Cardiac fibroblast (primary cell): ENCODE results near the gene DFFA.
"Not testable (repeated sequence)": the region's sequence is repeated elsewhere in the genome, so short reads cannot be mapped to it uniquely, and the experiment has no call there.

Source experiments
- DNase-seq, 2 donors: peaks; one replicate each; pipeline versions ENCODE4 v3.0.0 to v3.0.0-alpha.2; 2010; ENCODE audit warnings: low read depth in 2 of 2
- H3K4me3 ChIP-seq, 2 donors: replicated peaks in 1 of 2; 1 replicate in 1 of 2; 2 replicates in 1 of 2; pipeline ENCODE4 v1.5.1; 2011; ENCODE audit warnings: low read depth in 2 of 2, low read length in 2 of 2, mild to moderate bottlenecking in 2 of 2, moderate library complexity in 1 of 2
- CTCF ChIP-seq: IDR thresholded peaks from one replicate; pipeline ENCODE4 v1.5.1; 2011; ENCODE audit warnings: low read depth, mild to moderate bottlenecking, low read length, inconsistent platforms

Gene DFFA

DNA sequence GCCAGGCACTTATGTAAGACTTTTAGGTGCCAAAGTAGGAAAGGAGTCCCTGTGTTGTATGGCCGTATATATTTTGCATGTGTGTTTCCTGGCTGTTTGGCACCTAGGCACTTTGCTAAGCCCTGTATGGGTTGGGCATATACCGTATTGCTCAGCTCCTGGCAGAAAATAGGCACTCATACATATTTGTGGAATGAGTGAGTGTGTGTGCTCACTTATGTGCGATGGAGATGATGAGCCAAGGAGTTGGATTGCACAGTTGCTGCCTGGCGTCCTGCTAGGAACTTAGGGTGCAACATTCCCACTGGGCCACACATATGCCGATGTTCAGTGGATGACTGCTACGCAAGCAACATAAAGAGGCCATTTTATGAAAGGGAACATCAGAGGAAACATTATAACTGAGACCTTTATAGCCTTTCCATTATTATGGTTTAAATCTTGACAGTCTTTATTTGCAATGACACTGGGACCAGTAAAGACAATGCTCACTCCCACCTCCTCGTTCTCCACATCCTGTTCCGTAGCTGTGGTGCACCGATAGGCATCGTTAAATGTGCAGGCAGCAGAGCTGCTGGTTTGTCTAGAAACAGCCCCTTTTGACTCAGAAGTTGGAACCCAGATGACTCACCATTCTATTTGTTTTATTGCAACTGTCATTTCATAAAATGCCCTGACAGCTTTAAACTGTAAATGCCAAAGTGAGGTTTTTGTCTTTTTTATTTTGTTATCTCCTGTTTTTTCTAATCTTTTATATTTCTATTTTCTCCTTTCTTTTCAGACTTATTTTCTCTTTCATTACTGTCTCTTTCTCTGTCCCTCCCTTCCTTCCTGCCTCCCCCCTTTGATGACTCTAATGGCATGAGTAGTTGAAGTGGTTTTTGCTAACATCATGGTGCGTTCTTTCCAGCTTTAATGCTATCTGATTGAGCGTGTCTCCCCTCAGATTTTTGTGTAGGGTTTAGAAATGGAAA, 38.5 kb upstream of the DFFA start:
- TF ChIP-seq CTCF: no peak
- peak; percentile 76 to 90 for DNase-seq
- peak overlapping the region in 1 of 2 donors; percentile 18 for H3K4me3 ChIP-seq

GRCh38 chr1:10509809-10510509, 37.6 kb upstream of the DFFA start:
- no peak for DNase-seq
- no peak for TF ChIP-seq CTCF
- H3K4me3 ChIP-seq: no peak overlapping the region

- no peak for DNase-seq
- H3K4me3 ChIP-seq: no peak overlapping the region
- no peak for TF ChIP-seq CTCF
Measured at GRCh38 chr1:10508511-10508951, 36.2 kb upstream of the DFFA start.

DNA sequence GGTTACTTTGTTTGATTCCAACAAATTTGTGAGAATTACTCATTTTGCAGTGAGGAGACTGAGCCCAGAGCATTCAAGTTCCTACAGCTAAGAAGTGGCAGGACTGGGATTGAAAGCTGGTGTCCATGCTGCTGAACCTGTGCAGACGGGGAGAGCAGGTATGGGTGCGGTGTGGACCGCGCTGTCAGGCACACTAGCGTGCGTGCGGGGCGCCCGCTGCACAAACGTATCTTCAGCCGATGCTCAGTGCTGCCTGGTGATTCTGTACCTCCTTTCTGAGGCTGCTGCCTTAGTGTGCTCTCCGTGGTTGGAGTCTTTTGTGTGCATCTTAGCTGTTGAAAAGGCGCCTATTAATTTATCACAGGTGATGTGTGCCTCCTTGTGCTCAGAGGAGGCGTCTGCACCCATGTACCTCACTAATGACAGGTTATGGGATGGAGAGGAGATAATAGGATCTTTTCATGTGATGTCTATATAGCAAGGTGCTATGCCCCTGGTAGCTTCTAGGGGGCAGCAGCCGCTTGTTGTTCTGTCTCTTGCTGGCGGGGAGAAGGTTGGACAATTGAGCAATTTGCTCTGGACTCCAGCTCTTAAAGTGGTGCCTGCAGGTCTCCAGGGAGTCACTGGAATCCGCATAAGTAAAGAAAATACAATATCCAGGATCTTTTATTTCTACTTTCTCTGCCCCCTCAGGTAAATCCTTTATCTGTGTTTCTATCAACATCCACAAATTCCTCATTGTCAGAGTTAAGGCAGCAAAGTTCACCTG, 35.0 kb upstream of the DFFA start:
- DNase-seq: peak; percentile 93
- peak; percentile 94 for TF ChIP-seq CTCF
- H3K4me3 ChIP-seq: no peak overlapping the region

- no peak overlapping the region for H3K4me3 ChIP-seq
- DNase-seq: no peak
- no peak for TF ChIP-seq CTCF
Measured at GRCh38 chr1:10506677-10507047, 34.3 kb upstream of the DFFA start.

DNA sequence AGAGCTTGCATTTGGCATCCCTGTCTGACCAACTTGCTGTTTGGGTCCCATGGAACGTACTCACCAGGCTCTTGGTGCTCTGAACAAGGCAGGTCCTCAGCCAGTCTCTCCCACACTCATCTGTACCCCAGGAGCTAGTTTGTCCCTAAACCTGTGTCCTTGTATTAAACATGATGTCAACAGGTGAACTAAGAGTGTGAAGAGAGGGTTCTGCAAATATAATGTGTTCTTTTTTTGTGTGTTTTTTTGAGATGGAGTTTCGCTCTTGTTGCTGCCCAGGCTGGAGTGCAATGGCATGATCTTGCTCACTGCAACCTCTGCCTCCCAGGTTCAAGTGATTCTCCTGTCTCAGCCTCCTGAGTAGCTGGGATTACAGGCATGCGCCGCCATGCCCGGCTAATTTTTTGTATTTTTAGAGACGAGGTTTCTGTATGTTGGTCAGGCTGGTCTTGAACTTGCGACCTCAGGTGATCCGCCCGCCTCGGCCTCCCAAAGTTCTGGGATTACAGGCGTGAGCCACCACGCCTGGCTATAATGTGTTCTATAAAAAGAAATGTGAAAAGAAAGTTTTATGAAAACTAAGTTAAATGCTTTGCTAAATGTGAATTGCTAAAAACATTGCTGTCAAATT, 33.8 kb upstream of the DFFA start:
- not testable (repeated sequence) for H3K4me3 ChIP-seq, DNase-seq
